A172 (cell line): ENCODE results near the gene WNT6. TPM values are rescaled to one million over a fixed set of nuclear protein-coding genes. Genes with fewer than 3 reads are reported as not detected.

Experiments used
- DNase-seq: peaks from one replicate; pipeline ENCODE4 v3.0.0-alpha.2; 2015; ENCODE audit warnings: low spot score
- total RNA-seq: library from RNA; depleted of rRNA; stranded (reverse); fragments of >200 nt; shearing (Covaris generic); gene quantifications from 2 replicates; pipeline ENCODE4 v1.2.3, GENCODE V29; 2014

The WNT6 gene
- total RNA-seq, 1 experiment from 2014 or later = not detected

DNA sequence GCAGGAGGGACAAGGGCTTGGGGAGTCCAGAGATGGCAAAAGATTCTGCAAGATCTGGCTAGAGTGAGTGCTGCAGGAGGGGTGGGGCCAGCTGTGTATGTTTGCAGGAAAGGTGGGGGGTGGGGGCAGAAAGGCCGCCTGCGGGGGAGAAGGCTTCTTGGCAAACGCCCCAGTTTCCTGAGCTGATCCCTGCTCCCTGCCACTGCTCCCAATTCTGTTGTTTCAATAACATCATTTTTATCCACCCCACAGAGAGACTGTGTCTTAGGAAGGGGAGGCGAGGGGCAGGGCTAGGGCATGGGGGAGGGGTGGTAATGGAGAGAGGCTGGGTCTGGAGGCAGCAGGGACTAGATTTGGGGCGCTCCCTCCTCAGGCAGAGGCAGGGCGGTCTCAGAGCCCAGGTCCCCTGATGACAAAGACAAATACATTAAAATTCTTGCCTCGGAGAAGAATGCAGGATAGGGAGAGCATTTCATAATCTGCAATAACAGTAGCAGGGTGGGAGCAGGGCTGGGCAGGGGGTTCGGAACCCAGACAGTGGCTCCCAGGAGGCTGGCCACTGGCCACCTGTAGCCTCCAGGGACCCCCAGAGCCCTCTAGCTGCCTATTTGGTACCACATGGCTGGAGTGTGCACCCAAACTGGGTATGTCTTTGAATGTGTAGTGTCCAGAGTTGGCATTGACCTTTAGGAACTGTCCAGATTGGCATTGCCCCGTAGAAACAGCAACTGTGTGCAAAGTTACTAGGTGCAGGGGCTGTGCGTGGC is 2.1 kb upstream of the WNT6 start:
- peak; percentile 50 for DNase-seq

DNA sequence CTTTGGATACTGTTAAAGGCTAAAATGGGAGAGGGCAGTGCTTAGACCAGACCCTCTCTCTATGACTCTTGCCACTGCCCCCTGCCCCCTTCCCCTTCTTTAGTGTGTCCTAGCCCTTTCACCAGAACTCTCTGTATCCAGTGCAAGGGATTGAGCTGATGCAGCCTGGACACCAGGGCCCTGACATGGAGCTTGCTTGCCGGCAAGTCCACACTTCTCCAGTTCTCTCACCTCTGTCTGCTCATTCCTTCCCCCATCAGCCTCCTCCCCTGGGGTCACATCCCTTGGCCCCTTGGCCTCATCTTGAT is 1.5 kb upstream of the WNT6 start:
- no peak for DNase-seq

DNA sequence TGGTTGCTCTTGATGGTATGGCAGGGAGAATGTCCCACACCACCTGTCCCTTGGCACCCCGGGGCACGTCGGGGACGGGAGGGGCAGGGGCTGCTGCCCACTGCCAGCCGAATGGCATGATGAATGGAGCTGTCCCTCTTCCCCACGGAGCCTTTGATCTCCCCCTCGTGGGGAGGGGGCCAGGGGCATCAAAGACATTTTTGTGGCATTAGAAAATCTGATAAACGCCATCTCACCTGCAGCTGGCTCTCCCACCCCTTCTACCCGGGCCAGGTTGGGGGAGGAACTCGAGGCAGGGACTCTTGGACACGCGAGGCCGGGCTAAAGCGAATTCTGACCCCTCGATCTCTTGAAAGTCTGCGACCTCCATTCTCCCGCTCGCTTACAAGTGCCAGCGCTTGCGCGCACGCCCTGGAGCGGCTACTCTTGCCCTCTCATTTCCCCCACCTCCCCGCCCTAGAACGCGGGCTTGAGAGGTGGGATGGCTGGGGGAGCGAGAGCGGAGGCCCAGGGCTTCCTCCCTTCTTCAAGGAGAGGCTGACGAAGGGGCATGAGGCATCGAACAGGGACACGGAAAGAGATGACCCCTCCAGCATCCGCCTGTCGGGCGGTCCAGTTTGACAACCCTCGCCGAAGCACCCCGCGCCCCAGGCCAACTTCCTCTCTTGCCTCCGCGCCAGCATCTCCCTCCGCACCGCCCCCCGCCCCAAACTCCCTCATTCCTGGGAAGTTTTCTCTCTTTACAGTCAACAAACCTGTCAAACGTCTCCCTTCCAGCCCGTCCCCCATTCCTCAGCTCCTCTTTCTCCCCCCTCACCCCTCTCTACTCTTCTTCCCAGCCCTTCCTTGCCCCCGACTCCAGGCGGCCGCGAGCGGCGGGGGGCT is 692 bp upstream of the WNT6 start:
- DNase-seq = no peak

DNA sequence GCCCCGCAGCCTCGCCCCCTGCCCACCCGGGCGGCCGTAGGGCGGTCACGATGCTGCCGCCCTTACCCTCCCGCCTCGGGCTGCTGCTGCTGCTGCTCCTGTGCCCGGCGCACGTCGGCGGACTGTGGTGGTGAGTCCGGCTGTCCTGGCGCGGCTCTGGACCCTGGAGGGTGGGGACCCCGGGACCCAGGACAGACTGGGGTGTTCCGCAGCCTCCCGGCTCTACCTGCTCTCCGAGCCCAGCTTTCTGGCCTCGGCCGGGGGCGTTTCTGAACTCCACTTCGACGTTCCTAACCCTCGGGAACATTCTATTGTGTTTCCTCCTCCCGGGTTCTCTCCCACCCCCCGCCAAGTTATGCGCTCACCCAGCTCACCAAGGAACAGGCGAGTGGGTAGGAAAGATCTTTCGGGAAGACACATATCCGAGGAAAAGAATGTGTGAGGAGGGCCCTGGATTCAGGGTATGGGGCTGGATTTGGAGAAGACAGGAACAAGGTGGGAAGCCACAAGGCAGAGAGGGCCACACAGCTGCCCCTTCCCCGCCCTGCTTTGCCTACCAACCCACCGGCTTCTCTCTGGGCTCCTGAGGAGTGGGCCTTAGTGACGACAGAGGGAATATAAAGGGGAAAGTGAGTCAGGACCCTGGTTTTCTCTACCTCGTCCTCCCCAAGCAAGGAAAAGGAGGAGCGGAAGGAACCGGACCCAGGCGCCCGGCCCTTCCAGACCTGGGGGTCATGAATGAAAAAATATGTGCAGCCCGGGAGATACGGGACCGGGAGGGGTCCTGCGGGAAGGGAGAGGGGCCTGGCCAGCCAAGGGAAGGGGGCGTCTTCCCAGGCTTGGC is 605 bp downstream of the WNT6 start:
- DNase-seq = no peak

DNA sequence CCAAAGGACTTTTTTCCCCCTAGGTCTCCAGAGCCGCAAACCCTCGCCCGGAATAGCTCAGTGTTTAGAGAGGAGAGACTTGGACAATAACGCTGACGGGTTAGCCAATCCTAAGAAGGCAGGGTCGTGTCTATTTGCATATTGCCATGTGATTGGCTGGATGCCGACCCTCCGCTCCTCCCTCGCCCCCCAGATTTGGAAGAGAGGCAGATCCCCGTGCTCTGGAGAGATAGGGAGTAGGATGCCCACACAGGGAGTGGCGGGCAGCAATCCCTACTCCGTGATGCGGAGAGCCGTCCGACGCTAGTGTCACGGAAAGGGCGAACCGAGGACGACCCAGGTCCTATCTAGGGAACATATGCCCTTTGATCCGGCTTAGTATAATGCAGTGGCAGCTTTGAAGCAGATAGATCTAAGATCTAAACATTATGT is 1.4 kb downstream of the WNT6 start:
- DNase-seq = no peak

DNA sequence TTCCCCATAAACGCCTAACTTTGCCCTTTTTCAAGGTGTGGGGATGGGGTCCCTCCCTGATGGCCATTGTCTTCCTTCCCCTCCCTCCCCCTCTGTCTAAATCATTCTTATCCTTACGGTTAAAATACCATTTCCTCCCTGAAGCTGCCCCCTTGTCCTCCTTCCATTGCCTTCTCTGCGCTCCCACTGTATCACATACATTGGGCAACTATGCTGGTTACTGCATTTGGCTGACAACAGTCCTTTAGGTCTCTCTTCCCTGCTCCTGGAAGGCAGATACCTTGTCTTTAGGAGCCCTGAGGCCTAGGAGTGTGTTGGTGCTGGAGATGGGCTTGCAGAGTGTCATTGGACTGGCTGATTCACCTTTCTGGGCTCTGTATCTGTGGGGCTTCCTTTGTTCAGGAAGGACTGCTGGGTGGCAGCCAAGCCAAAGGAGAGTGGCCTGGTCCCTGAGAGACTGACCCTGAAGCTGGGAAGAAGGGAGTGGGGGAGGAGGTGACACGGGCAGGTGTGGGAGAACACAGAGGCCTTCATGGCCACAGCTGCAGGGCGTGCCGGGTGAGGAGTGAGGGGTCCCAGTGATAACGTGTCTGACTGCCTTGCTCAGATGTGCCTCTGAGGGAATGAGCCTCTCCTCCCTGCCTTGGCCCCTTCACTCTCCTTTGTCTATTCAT is 2.2 kb downstream of the WNT6 start:
- DNase-seq = no peak

DNA sequence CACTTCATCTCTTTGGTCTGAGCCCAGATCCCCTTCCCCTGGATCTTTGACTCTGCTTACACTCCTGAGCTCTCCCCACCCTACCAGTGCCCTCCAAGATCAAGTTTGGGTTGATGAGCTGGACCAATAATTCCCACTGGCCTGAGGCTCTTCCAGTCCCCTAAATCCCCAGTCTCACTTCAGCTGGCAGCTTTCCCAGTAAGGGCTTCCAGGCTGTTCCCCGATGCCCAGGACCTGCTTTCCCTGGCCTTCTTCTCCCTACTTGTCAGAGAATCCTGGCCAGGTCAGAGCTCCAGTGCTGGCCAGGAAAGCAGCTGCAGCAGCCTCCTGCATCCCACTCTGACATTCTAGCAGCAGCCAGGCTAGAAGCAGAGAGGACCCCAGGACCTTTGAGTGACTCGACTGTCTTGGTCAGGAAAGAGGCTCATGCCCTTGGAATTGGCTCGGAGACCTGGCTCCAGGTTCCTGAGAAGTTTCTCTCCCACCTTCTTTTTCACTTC is 3.5 kb downstream of the WNT6 start:
- no peak for DNase-seq

DNA sequence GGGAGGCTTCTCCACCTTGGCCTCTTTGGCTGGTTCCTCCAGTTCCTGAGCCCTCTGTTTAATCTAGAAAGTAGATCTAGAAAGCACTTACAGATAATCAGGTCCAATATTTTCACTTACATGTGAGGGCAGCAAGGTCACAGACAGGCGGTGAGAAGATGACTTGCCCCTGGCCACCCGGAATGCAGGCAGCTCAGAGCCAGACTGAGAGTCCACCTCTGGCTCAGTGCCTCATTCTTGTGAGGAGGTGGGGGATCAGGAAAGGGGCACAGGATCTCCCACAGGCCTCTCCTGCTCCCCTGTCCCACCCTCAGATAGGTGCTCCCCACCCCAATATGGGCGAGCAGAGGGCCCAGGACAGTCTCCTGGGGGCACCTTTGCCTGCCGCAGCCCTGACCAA is 5.8 kb downstream of the WNT6 start:
- no peak for DNase-seq

DNA sequence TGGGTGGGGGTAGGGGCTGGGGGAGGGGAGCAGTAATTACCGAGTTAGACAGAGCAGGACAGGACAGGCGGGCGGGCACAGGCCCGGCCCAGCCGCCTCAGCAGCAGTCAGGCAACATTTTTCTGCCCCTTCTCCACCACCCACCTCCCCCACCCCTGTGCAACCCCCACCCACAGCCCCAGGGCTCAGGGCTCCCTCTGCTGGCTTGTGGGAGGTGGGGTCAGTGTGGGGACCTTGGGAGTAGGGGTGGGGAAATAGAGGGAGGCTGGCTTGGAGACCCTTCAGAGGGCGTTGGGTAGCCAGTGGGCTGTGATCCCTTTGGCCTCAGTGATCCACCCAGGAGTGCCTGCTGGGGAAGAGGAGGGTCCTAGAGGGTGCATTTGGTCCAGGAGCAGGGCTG is 6.4 kb downstream of the WNT6 start:
- DNase-seq = no peak

DNA sequence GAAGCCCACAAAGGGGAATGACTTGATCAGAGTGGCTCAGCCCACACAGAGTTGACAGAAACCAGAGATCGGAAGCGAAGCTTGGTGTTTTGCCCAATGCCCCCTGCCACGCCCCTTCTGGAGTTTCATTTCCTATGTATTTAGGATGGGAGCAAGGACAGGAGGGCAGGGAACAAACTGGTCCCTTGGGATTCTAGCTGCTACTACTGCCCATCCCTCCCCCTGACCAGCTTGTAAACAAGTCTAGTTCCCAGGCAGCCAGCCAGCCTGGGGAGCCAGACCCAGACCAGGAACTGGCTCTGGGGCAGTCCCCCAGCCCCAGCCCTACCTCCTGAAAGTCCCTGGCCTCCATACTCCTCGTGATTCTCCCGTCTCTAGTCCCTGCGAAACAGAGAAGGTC is 8.3 kb downstream of the WNT6 start:
- DNase-seq = no peak

DNA sequence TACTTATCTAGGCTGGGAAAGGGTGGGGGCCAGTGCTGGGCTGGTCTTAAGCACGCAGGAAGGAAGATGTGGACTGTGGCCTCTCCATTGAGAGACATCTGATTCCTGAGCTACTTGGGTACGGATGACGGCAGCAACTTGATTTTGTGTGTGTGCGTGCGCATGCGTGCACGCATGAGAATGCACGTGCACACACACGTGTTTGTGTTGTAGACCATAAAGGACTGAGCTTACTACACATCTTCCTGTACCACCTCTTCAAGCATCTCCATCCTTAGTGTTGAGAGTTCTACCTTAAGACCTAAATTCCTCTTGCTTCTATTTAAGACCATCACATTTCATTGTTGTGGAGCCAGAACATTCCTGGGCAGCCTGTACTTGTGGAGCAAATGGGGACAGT is 9.5 kb downstream of the WNT6 start:
- DNase-seq = no peak

DNA sequence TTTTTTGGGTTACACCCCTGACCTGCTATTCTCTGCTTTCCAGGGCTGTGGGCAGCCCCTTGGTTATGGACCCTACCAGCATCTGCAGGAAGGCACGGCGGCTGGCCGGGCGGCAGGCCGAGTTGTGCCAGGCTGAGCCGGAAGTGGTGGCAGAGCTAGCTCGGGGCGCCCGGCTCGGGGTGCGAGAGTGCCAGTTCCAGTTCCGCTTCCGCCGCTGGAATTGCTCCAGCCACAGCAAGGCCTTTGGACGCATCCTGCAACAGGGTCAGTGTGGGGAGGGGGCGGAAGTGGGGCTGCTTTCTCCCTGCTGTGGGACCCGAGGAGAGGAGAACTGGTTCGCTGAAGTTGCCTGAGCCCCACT is 11.4 kb downstream of the WNT6 start:
- no peak for DNase-seq

DNA sequence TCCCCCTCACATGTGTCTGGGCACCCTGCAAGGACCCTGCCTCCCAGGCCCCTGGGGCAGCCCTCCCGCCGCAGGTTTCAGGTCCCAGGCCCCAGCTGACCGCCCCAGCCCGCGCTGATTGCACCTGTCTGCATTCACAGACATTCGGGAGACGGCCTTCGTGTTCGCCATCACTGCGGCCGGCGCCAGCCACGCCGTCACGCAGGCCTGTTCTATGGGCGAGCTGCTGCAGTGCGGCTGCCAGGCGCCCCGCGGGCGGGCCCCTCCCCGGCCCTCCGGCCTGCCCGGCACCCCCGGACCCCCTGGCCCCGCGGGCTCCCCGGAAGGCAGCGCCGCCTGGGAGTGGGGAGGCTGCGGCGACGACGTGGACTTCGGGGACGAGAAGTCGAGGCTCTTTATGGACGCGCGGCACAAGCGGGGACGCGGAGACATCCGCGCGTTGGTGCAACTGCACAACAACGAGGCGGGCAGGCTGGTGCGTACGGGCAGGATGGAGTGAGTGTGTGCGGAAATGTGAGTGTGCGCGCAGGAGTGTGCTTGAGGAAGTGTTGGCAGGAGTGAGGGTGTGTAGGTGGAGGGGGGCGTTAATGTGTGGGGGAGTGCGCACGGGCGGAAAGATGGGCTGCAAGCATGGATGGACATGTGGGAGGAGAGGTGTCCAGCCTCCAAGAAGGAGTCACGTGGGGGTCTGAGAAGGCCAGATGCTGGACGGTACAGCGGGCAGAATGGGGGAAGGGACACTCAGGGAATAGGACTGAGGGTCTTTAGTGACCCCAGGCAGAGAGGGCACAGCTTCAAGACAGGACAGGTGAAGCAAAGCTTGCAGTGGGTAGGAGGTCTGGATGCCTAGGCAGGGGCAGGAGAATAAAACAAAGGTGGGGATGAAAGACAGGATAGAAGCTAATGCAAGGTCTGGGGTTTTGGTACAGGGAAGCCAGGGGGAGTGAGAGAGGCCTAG is 12.0 kb downstream of the WNT6 start:
- DNase-seq = no peak

DNA sequence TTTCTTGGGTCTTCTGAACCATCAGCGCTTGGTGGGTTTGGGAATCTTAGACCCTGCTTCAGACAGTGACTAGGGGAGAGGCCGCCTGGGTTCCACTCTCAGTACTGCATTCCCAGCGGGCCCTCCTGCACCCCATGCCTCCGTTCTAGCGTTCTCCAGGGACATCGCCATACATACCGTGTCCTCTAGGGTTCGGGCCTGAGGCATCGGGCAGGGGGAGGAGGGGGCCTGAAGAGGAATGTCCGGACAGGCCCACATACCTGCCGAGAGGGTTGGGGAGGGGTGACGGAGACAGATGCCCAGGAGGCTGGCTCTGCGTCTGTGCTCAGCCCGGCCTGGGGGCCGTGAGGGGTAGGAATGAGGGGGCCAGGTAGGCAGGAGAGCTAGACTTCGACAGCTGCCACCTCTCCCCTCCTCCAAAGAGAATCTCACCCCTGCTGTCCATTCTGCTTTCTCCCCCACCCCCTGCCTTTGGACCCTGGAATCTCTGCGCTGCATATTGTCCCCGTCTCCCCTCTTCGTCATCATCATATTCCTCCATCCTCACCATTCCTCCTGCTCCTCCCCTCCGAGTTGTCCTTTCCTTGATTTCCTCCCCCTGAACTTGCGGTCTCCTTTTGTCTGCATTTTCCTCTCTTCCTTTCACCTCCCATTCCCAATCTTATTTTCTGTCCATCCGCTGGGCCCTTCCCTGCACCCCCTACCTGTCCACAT is 13.2 kb downstream of the WNT6 start:
- no peak for DNase-seq

DNA sequence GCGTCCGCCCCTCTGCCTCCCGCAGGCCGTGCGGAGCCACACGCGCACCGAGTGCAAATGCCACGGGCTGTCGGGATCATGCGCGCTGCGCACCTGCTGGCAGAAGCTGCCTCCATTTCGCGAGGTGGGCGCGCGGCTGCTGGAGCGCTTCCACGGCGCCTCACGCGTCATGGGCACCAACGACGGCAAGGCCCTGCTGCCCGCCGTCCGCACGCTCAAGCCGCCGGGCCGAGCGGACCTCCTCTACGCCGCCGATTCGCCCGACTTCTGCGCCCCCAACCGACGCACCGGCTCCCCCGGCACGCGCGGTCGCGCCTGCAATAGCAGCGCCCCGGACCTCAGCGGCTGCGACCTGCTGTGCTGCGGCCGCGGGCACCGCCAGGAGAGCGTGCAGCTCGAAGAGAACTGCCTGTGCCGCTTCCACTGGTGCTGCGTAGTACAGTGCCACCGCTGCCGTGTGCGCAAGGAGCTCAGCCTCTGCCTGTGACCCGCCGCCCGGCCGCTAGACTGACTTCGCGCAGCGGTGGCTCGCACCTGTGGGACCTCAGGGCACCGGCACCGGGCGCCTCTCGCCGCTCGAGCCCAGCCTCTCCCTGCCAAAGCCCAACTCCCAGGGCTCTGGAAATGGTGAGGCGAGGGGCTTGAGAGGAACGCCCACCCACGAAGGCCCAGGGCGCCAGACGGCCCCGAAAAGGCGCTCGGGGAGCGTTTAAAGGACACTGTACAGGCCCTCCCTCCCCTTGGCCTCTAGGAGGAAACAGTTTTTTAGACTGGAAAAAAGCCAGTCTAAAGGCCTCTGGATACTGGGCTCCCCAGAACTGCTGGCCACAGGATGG is 14.0 kb downstream of the WNT6 start:
- DNase-seq = no peak

DNA sequence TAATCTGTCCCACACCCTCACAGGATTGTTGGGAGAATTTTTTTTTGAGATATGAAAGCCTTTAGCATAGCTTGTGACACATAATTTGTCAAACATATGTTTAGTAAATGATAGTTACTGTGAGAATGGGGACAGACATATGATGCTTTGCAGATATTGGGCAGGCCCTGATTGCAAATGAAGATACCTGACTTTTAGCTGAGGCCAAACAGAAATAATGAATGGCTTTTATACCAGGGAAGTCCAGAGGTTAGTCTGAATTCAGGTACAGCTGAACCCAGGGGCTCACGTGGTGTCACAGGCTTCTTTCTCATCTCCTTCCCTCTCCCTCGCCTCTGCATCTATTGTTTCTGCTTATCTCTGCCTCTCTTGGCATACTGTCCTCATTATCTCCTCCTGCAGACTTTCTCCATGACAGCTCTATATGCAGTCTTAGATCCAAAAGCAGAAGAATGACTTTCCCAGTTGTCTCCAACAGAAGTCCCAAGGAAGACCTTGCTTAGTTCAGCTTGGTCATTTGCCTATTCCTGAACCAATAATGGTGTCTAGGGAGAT is 16.2 kb downstream of the WNT6 start:
- no peak for DNase-seq

DNA sequence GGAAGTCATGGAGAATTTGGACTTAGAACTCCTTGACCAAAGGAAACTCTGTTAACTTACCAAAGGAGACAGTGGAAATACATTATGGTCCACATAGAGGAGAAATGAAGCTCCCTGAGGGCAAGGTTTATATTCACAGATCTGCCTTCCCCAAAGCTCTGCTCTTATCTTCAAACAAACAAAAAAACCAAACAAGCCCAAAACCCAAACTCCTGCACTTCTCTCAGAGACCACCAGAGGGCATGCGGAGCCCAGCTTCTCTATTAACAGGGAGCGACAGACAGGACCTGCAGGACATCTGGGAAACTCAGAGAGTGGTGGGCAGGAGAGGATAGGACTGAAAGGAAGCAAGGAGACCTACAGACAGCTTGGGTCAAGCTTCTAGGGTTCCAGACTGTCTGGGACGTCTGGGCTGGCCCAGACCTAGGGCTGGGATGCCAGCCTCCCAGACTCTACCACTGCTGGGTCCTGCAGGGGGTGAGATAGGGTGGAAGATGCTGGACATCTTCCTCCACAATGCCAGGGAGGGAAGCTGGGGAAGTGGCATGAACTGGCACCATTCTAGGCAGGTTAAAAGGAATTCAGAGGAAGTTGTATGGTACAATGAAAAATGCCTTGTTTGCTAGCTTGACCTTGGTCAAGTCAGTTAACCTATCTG is 17.1 kb downstream of the WNT6 start:
- peak; percentile 71 for DNase-seq

DNA sequence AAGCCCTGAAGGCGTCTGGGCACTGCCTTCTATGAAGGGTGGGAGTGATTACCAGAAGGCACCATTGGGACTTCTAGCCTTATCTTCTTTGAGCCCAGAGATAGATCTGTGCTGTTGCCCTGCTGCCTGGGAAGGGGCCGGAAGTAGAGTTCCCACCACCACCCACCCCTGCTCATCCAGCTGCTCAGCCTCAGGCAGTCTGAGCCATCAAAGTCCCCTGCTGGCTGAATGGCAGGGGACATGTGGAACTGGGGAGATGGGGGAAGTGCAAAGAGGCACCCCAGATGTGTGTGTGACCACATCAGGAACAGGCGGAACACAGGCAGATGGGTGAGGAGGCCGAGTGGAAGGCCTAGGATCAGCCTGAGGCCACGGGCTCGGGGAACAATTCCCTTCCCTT is 17.7 kb downstream of the WNT6 start:
- DNase-seq = no peak
